MM.1S (cell line): Measurements from ENCODE around the gene CCDC13.

ENCODE experiments used
- DNase-seq: peaks from one replicate; pipeline ENCODE4 v3.0.0-alpha.2; 2015
- H2AFZ ChIP-seq: fragments of 300-600 bp; sonication (generic); 2 replicates; pipeline ENCODE4 v1.6.0; 2016; ENCODE audit warnings: antibody characterized with exemption, low read length
- H3F3A ChIP-seq: fragments of 300-600 bp; sonication (generic); 2 replicates; pipeline ENCODE4 v1.6.1; 2016; ENCODE audit warnings: mild to moderate bottlenecking, antibody characterized with exemption, low read length, moderate library complexity, mixed read lengths; ENCODE audit not compliant: insufficient read depth
- H3K27ac ChIP-seq: fragments of 300-600 bp; sonication (generic); 2 replicates; pipeline ENCODE4 v1.5.1; 2016; ENCODE audit warnings: mild to moderate bottlenecking, low read length
- H3K27me3 ChIP-seq: fragments of 300-600 bp; sonication (generic); replicated peaks from 2 replicates; pipeline ENCODE4 v1.6.0; 2016; ENCODE audit warnings: low read length; ENCODE audit not compliant: insufficient read depth
- H3K36me3 ChIP-seq: fragments of 300-600 bp; sonication (generic); replicated peaks from 2 replicates; pipeline ENCODE4 v1.6.1; 2016; ENCODE audit warnings: mild to moderate bottlenecking, low read length, mixed read lengths; ENCODE audit not compliant: insufficient read depth
- H3K4me1 ChIP-seq: fragments of 300-600 bp; sonication (generic); 2 replicates; pipeline ENCODE4 v1.6.1; 2016; ENCODE audit warnings: low read length, mixed read lengths
- H3K4me2 ChIP-seq: fragments of 300-600 bp; sonication (generic); 2 replicates; pipeline ENCODE4 v1.6.0; 2016; ENCODE audit warnings: low read depth, low read length
- H3K4me3 ChIP-seq: fragments of 300-600 bp; sonication (generic); 2 replicates; pipeline ENCODE4 v1.5.1; 2016; ENCODE audit warnings: low read length, mixed read lengths
- H3K79me2 ChIP-seq: fragments of 300-600 bp; sonication (generic); 2 replicates; pipeline ENCODE4 v1.6.1; 2016; ENCODE audit warnings: mixed run types, low read length, mixed read lengths
- H3K9ac ChIP-seq: fragments of 300-600 bp; sonication (generic); 2 replicates; pipeline ENCODE4 v1.6.1; 2016; ENCODE audit warnings: low read length, mixed read lengths
- H3K9me2 ChIP-seq: fragments of 300-600 bp; sonication (generic); replicated peaks from 2 replicates; pipeline ENCODE4 v1.6.1; 2016; ENCODE audit warnings: mild to moderate bottlenecking, low read length, mixed read lengths; ENCODE audit not compliant: insufficient read depth
- H3K9me3 ChIP-seq: fragments of 300-600 bp; sonication (generic); replicated peaks from 2 replicates; pipeline ENCODE4 v1.6.1; 2016; ENCODE audit warnings: mild to moderate bottlenecking, low read length, mixed read lengths; ENCODE audit not compliant: insufficient read depth
- H4K20me1 ChIP-seq: fragments of 300-600 bp; sonication (generic); 2 replicates; pipeline ENCODE4 v1.6.1; 2016; ENCODE audit warnings: mild to moderate bottlenecking, low read length, moderate library complexity, mixed read lengths; ENCODE audit not compliant: insufficient read depth
- CTCF ChIP-seq: fragments of 300-600 bp; sonication (generic); IDR thresholded peaks from 2 replicates; pipeline ENCODE4 v1.5.1; 2016; ENCODE audit warnings: antibody characterized with exemption, low read length, mixed read lengths
- EZH2 ChIP-seq: fragments of 300-600 bp; sonication (generic); optimal IDR thresholded peaks from 2 replicates; pipeline ENCODE3; 2017; ENCODE audit warnings: low read depth, mild to moderate bottlenecking, antibody characterized with exemption, low read length, mixed read lengths
- EZH2phosphoT487 ChIP-seq: fragments of 300-600 bp; sonication (generic); IDR thresholded peaks from 2 replicates; pipeline ENCODE4 v1.6.1; 2018; ENCODE audit warnings: antibody characterized with exemption, low read length

CCDC13 gene

GRCh38 chr3:42728668-42729364 lies 44.2 kb downstream of the CCDC13 start:
- TF ChIP-seq CTCF, result no peak
- TF ChIP-seq EZH2, result no peak
- TF ChIP-seq EZH2phosphoT487, result no peak
- H3K9ac ChIP-seq, result no peak overlapping the region
- H3K36me3 ChIP-seq, result no peaks in the 10 kb centered on the region
- no peaks in the 10 kb centered on the region for H3K27me3 ChIP-seq
- no peak overlapping the region for H3K4me3 ChIP-seq
- H3K27ac ChIP-seq, result no peak overlapping the region
- no peaks in the 10 kb centered on the region for H3F3A ChIP-seq
- H4K20me1 ChIP-seq, result no peaks in the 10 kb centered on the region
- no peak for DNase-seq
- no peak overlapping the region for H2AFZ ChIP-seq
- no peaks in the 10 kb centered on the region for H3K9me3 ChIP-seq
- H3K4me2 ChIP-seq, result no peak overlapping the region
- H3K4me1 ChIP-seq, result 0 out of 2 replicates have a peak, but pooled peaks cover under 1% of the 10 kb centered on the region
- H3K79me2 ChIP-seq, result no peaks in the 10 kb centered on the region
- H3K9me2 ChIP-seq, result no peaks in the 10 kb centered on the region

- Histone ChIP-seq H3K27me3 (no peaks in the 10 kb centered on the region), H3K4me1 (no peaks in the 10 kb centered on the region), H3F3A (no peaks in the 10 kb centered on the region), H3K9me2 (no peaks in the 10 kb centered on the region), H3K9me3 (no peaks in the 10 kb centered on the region), H3K79me2 (no peaks in the 10 kb centered on the region), H2AFZ (no peak overlapping the region), H3K36me3 (no peaks in the 10 kb centered on the region), H4K20me1 (no peaks in the 10 kb centered on the region), H3K4me2 (no peak overlapping the region), H3K9ac (no peak overlapping the region), H3K4me3 (no peak overlapping the region), H3K27ac (no peak overlapping the region)
- TF ChIP-seq EZH2phosphoT487 (no peak), CTCF (no peak), EZH2 (no peak)
- no peak for DNase-seq
These were observed 45.0 kb downstream of the CCDC13 start for GRCh38 chr3:42728056-42728455.

- no peaks in the 10 kb centered on the region for H3K27me3 ChIP-seq
- H4K20me1 ChIP-seq, result no peaks in the 10 kb centered on the region
- H3K9me2 ChIP-seq, result no peaks in the 10 kb centered on the region
- no peak for TF ChIP-seq CTCF
- no peak for TF ChIP-seq EZH2phosphoT487
- TF ChIP-seq EZH2, result no peak
- H3F3A ChIP-seq, result no peaks in the 10 kb centered on the region
- no peak overlapping the region for H3K27ac ChIP-seq
- no peak for DNase-seq
- H2AFZ ChIP-seq, result no peak overlapping the region
- no peaks in the 10 kb centered on the region for H3K4me1 ChIP-seq
- no peak overlapping the region for H3K9ac ChIP-seq
- no peaks in the 10 kb centered on the region for H3K9me3 ChIP-seq
- H3K79me2 ChIP-seq, result no peaks in the 10 kb centered on the region
- no peaks in the 10 kb centered on the region for H3K36me3 ChIP-seq
- no peak overlapping the region for H3K4me3 ChIP-seq
- H3K4me2 ChIP-seq, result no peak overlapping the region
These were observed 47.6 kb downstream of the CCDC13 start for GRCh38 chr3:42725454-42725853.
